NCI-H69 (cell line): ENCODE results near the gene WDR72.
"Not testable (repeated sequence)": the region's sequence is repeated elsewhere in the genome, so short reads cannot be mapped to it uniquely, and the experiment has no call there.

ENCODE experiments used
- DNase-seq: peaks from one replicate; lab custom pipeline; 2025; lab: John Stamatoyannopoulos, UW

WDR72 gene

GRCh38 chr15:53759411-53759931 is at the start of gene WDR72:
WDR72 (minus strand) TSS chr15:53759663; CDS start chr15:53733149, 26,514 bp downstream.
- DNase-seq, result peak; percentile 55

DNA sequence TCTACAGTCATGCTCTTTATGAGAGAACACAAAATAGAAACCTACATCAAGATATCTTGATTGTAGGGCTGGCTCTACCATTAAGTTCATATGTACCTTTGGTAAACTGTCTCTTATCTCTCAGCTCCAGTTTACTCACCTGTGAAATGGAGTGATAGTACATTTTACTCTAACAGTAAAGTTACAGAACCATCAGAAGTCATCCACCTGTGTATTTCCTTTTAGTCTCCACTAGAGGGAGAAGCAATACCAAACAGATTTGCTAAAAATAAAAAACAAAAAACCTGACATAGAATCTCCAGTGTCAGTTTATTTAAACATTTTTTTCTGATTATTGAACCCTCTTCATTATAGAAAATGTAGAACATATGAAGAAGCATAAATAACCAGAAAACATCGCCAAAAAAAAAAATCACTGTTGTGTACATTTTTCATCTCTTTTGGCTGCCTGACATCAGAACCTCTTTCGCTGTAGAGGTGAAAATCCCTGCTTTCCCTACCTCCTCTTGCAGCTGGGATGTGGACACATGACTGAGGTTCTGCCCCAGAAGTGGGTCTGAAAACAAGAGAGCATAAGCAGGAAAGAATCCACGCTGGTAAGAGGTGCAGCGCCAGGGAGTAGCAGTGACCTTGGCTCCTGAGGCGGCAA is 48.7 kb upstream of the WDR72 start:
- peak; percentile 55 for DNase-seq

DNA sequence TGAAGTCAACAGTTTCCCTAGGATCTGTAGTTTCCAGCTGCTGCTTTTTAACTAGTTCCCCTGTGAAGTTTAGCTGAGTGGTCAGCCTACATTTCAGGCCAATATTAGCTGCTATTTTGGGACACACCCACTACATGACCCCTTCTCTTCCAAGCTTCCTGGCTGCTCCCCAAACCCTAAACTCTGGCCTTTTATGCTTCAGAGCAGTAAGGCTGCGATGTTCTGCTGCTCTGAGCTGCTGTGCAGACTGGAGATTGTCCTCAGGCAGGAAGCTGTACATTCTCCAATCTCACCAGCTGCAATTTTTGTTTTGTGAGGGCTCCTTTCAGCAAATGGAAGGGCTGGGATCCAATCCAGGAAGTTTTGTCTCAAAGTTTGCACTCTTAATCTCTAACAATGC is 48.0 kb upstream of the WDR72 start:
- DNase-seq, result peak; percentile 24

DNA sequence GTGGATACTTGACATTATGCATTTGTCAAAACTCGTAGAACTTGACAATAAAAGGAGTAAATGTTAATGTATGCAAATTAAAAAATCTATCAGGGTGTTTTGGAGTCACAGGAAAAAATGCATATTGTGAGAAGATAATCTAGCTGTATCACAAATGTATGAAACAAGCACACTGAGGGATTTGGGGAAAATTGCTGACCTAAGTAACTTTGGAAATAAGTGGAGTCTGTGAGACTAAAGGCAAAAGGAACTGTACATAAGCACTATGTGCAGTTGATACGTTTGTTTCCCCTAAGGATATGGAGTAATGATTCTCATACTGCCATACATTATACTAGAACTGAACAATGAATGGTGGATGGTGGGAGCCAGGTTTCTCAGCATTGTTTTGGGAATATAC is 43.2 kb upstream of the WDR72 start:
- DNase-seq, result no peak

- peak; percentile 12 for DNase-seq
These were observed 32.1 kb upstream of the WDR72 start for GRCh38 chr15:53791581-53791980.

- DNase-seq, result peak; percentile 6
These were observed 30.4 kb upstream of the WDR72 start for GRCh38 chr15:53789654-53790375.

DNA sequence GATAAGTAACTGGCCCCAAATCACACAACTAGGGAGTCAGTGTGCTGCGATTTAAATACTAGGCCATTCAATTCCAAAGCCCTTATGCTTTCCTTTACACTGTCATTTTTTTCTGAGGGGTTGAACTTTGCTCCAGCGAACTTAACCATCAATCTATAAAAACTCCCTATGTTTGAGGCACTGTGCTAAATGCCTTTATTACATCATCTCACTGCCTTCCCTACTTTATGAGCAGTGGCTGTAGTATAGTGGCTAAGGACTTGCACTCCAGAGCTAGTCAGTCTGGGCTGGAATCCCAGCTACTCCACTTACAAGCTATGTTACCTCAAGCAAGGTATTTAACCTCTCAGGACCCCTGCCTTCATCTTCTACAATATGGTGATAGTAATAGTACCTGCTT is 26.9 kb upstream of the WDR72 start:
- DNase-seq, result no peak

DNA sequence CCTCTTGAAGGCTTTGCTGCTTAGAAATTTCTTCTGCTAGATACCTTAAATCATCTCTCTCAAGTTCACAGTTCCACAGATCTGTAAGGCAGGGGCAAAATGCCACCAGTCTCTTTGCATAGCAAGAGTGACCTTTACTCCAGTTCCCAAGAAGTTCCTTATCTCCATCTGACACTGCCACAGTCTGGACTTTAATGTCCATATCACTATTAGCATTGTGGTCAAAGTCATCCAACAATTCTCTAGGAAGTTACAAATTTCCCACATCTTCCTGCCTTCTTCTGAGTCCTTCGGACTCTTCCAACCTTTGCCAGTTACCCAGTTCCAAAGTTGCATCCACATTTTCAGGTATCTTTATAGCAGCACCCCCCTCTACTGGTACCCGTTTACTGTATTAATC is 25.8 kb upstream of the WDR72 start:
- not testable (repeated sequence) for DNase-seq

DNA sequence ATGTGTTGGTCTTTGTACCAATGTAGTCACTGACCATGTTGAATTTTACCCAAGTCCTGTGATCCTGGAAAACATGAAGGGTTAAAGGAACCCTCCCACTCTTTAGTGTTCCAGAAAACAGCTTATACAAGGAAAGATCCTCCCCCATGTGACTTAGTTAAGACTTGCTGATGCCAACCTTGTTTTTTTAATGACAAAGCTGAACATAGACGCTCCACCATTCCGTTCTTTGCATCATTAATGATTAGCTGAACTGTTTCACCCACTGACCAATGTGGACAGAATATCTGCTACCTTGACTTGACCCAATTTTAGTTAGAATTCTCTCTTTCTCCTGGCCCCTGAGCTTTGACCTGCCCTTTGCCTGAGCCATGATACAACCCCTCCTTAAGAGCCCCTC is 3.5 kb upstream of the WDR72 start:
- no peak for DNase-seq

GRCh38 chr15:53758412-53758811 is 1.1 kb downstream of the WDR72 start:
- no peak for DNase-seq

DNA sequence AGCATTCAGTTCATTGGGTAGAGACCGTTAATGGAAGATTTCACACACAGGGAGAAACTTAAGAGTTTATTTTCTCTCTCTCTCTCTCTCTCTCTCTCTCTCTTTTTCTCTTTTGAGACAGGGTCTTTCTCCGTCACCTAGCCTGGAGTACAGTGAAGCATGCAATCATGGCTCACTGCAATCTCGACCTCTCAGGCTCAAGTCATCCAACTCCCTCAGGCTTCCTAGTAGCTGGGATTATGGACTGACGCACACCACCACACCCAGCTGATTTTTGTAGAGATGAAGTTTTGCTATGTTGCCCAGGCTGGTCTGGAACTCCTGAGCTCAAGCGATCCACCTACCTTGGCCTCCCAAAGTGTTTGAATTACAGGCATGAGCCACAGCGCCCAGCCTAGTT is 1.6 kb downstream of the WDR72 start:
- DNase-seq, result no peak

GRCh38 chr15:53753813-53754212 is 5.7 kb downstream of the WDR72 start:
- no peak for DNase-seq

DNA sequence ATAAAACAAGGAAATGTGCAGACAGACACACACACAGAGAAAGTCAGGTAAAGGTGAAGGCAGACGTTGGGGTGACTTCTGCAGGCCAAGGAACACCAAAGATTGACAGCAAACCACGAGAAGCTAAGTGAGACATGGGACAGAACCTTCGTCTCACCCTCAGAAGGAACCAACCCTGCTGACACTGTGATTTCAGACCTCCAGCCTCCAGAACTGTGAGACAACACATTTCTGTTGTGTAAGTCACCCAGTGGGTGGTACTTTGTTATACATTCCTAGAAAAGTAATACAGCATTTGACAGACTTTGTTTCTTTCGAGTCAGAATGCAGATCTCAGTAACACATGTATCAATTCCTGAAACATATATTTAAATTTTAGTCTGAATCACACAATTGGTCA is 7.1 kb downstream of the WDR72 start:
- no peak for DNase-seq

DNA sequence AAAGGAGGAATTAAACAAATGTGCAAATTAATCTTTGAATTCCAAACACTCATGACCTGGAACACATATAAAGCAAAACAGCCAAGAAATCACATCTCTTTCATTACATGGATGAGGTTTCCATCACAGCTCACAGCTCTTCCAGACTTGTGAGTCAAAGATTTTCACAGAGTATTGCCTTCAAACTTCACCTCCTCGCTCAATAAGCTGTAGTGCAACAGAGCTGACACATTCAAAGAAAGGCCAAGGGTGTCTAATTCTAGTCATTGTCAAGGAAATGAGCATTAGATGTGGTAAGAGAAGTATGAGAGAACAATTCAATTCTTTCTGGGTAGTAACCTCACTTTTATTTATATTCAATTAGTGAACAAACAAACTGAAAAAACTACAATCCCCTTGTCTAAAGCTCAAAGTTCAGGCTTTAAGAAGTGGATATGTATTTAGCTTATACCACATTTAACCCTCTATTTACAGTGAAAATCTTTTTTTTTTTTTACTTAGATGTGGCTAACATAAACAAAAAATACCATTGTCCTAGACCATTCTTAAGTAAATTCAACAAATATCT is 11.9 kb downstream of the WDR72 start:
- no peak for DNase-seq

- DNase-seq, result peak; percentile 21
These were observed 13.4 kb downstream of the WDR72 start for GRCh38 chr15:53746101-53746500.

DNA sequence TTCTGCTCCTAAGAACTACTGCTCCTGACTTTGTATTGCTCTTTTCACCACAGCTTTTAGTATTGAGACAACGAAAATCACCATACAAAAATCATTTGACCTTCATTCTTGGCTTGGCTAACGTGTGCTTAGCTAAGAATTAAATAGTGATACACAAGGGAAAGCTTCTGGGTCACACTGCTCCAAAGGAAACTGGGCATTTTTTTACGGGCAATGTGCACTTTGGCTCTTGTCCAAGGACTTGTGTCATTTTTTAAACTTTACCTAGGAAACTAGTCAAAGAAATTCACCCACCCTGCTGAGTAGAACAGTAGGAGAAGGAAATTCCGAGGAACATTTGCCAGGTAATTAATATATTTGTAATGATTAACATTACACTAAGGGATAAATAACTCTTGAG is 19.8 kb downstream of the WDR72 start:
- peak; percentile 59 for DNase-seq

DNA sequence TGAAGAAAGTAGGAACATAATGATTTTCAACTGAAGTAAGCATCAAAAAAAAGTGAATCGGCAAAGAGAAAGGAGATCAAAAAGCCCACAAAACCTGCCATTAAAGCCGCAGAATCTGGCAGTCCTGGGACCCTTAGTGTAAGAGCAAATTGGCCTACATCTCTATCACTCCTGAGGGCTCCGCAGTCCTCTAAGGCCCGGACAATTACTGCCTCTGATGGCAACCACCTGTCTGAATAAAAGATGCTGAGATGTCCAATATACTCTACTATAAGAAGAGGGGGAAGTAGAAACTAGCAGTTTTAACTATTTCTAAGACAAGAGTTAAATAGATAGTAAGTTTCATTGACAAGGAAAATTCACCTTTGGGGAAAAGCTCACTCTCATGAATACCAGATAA is 20.3 kb downstream of the WDR72 start:
- no peak for DNase-seq

GRCh38 chr15:53721334-53722087 is 38.0 kb downstream of the WDR72 start:
- no peak for DNase-seq

GRCh38 chr15:53716909-53717876 is 42.3 kb downstream of the WDR72 start:
- peak; percentile 73 for DNase-seq

GRCh38 chr15:53713218-53713617 is 46.2 kb downstream of the WDR72 start:
- no peak for DNase-seq

DNA sequence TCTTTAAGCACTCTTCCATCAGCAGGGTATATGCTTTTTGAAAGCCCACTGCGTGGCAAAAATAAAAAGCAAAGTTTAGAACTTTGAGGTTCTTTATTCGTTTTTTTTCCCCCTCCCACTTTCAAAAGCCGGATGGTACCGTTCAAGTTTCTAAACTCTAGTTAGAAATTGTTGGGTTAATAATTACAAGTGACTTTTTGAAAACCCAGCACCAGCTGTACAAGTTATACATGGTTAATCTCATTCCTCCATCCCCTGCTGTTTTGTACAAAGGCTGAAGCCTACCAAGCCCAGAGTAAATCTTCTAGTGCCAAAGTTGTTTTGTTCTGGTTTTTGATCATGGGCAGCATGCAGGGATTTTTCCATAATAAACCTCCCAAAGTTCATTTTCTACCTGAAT is 48.6 kb downstream of the WDR72 start:
- DNase-seq, result peak; percentile 94
